SJSA1 (cell line): ENCODE measurements around the gene HSPA14. TPM values are rescaled to one million over a fixed set of nuclear protein-coding genes. Genes with fewer than 3 reads are reported as not detected.

Experiments
- DNase-seq, 2 experiments: peaks; one replicate each; pipeline ENCODE4 v3.0.0-alpha.2; 2015 to 2020; ENCODE audit warnings: low spot score in 2 of 2, low read depth in 1 of 2
- H3K27ac ChIP-seq: fragments of 250-450 bp; sonication (Bioruptor Pico); 2 replicates; pipeline ENCODE4 v1.5.1; 2020; ENCODE audit warnings: mild to moderate bottlenecking, moderate library complexity
- H3K27me3 ChIP-seq: fragments of 250-450 bp; sonication (Bioruptor Pico); replicated peaks from 2 replicates; pipeline ENCODE4 v1.5.1; 2020; ENCODE audit warnings: mild to moderate bottlenecking, moderate library complexity
- H3K36me3 ChIP-seq: fragments of 250-450 bp; sonication (Bioruptor Pico); 2 replicates; pipeline ENCODE4 v1.5.1; 2020; ENCODE audit warnings: mild to moderate bottlenecking
- H3K4me1 ChIP-seq: fragments of 250-450 bp; sonication (Bioruptor Pico); replicated peaks from 2 replicates; pipeline ENCODE4 v1.6.1; 2021; ENCODE audit warnings: mild to moderate bottlenecking
- H3K4me3 ChIP-seq: fragments of 250-450 bp; sonication (Bioruptor Pico); 2 replicates; pipeline ENCODE4 v1.5.1; 2020; ENCODE audit warnings: mild to moderate bottlenecking
- H3K9me3 ChIP-seq: fragments of 250-450 bp; sonication (Bioruptor Pico); replicated peaks from 2 replicates; pipeline ENCODE4 v1.5.1; 2020; ENCODE audit warnings: mild to moderate bottlenecking
- total RNA-seq: library from RNA; depleted of rRNA; stranded (reverse); fragments of >200 nt; shearing (Covaris generic); gene quantifications from 2 replicates; pipeline ENCODE4 v1.2.3, GENCODE V29; 2014

The HSPA14 gene
- total RNA-seq, 1 experiment from 2014 or later: 36.5 TPM

DNA sequence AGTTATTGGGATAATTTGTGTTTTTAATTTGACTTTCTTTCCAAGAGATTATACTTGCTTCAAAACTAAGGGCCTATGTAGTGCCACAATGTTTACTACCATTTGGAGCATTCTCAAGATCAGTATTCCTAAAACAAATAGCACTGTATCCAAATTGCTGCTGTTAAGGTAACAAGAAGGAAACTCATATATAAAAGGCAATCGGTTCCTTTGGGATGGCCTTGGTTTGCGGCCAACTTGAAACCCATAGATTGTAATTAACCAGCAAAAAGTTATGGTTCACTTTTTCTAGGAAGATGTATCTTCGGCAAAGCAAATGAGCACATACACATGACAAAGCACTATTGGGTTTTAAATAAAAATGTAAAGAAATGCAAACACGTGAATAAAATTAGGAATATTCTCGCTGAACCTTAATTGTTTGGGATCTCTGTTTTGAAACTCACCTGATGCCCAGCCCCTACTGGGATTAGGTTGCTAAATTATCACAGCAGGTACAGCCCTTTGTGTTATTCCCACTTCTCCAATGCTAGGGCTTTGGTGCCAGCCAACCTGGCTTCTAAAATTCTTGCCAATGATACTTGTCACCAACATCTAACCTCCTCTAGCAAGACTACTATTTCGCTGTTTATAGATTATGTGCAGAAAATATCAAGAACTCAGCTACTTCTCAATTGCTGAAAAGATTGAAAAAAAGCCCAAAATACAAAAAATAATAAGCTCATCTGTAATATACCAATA lies 16.3 kb upstream of the HSPA14 start:
- H3K9me3 ChIP-seq: no peaks in the 10 kb centered on the region
- no peak for DNase-seq
- no peak overlapping the region for H3K27ac ChIP-seq
- peaks cover 13% of the 10 kb centered on the region for H3K4me1 ChIP-seq
- no peaks in the 10 kb centered on the region for H3K36me3 ChIP-seq
- no peak overlapping the region for H3K4me3 ChIP-seq
- no peaks in the 10 kb centered on the region for H3K27me3 ChIP-seq

DNA sequence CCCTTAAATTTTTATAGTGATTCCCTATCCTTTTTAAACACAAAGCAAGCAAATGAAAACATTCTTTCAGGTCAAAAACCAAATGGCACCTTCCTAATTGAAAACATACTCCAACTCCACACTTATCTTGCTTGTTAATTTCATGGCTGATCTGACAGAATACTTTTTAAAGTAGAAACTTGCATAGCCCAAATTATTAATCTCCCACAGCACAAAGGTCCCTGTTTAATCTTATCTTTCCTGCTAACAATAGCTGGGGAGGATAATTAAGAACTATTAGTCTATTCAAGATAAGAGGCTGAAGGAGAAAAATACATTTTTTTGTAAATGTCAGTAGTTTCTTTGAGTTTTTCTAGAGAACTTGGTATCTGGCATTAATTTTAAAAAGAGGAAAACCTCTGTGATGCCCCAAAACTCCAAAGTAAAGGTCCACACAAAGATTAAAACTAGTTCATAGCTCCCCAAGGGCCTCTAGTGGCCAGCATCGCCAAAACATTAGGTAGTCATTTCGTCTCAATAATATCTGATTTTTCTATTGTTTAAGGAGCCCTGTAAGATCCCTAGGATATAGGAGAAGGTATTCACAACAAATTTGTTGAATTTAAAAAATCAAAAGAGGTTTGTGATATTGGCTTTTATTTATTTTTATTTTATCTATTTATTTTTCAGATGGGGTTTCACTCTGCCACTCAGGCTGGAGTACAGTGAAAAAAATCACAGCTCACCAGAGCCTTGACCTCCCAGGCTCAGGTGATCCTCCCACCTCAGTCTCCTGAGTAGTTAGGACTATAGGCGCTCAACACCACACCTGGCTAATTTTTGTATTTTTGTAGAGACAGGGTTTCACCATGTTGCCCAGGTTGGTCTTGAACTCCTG lies 15.0 kb upstream of the HSPA14 start:
- DNase-seq: peak; percentile 46 to 47
- no peaks in the 10 kb centered on the region for H3K27me3 ChIP-seq
- no peak overlapping the region for H3K27ac ChIP-seq

GRCh38 chr10:14823966-14824365 lies 14.1 kb upstream of the HSPA14 start:
- Histone ChIP-seq H3K4me3 (no peak overlapping the region), H3K4me1 (peaks cover 13% of the 10 kb centered on the region), H3K36me3 (no peaks in the 10 kb centered on the region), H3K27me3 (no peaks in the 10 kb centered on the region), H3K27ac (no peak overlapping the region), H3K9me3 (no peaks in the 10 kb centered on the region)
- DNase-seq: no peak

More for the DNA sequence above, 15.0 kb upstream of the HSPA14 start:
- no peaks in the 10 kb centered on the region for H3K36me3 ChIP-seq
- peaks cover 13% of the 10 kb centered on the region for H3K4me1 ChIP-seq
- H3K9me3 ChIP-seq: no peaks in the 10 kb centered on the region
- no peak overlapping the region for H3K4me3 ChIP-seq

GRCh38 chr10:14826076-14826829 lies 11.9 kb upstream of the HSPA14 start:
- no peak overlapping the region for H3K27ac ChIP-seq
- H3K4me1 ChIP-seq: no peaks in the 10 kb centered on the region
- no peaks in the 10 kb centered on the region for H3K36me3 ChIP-seq
- no peaks in the 10 kb centered on the region for H3K9me3 ChIP-seq
- no peak overlapping the region for H3K4me3 ChIP-seq
- no peak for DNase-seq
- H3K27me3 ChIP-seq: no peaks in the 10 kb centered on the region

DNA sequence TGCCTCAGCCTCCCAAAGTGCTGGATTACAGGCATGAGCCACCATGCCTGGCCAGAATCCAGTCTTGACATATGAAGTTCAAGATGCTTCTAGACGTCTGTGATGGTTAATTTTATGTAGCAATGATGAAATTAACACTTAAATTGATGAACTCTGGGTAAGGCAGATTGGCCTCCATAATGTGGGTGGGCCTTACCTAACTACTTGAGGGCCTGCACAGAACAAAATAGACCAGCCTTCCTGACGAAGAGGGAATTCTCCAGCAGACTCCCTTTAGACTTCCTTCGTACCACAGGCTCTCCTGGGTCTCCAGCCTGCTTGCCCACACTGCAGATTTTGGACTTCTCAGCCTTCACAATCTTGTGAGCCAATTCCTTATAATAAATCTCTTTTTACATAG lies 5.0 kb upstream of the HSPA14 start:
- H3K9me3 ChIP-seq: no peaks in the 10 kb centered on the region

GRCh38 chr10:14836208-14836607 lies 1.9 kb upstream of the HSPA14 start:
- DNase-seq: no peak
- H3K4me3 ChIP-seq: no peak overlapping the region
- no peaks in the 10 kb centered on the region for H3K27me3 ChIP-seq
- H3K36me3 ChIP-seq: peaks cover 23% of the 10 kb centered on the region
- H3K27ac ChIP-seq: no peak overlapping the region
- H3K4me1 ChIP-seq: peaks cover 10% of the 10 kb centered on the region
- no peaks in the 10 kb centered on the region for H3K9me3 ChIP-seq

More for the DNA sequence above, 5.0 kb upstream of the HSPA14 start:
- Histone ChIP-seq H3K27ac (no peak overlapping the region), H3K36me3 (no peaks in the 10 kb centered on the region), H3K4me1 (peaks cover 7% of the 10 kb centered on the region), H3K4me3 (no peak overlapping the region), H3K27me3 (no peaks in the 10 kb centered on the region)
- no peak for DNase-seq

- Histone ChIP-seq H3K4me3 (peak overlapping the region; percentile 93), H3K27me3 (no peaks in the 10 kb centered on the region), H3K4me1 (peaks cover 10% of the 10 kb centered on the region), H3K36me3 (peaks cover 32% of the 10 kb centered on the region), H3K27ac (peak overlapping the region; percentile 66), H3K9me3 (no peaks in the 10 kb centered on the region)
- DNase-seq: no peak
Measured at GRCh38 chr10:14837003-14837756, 926 bp upstream of the HSPA14 start.

DNA sequence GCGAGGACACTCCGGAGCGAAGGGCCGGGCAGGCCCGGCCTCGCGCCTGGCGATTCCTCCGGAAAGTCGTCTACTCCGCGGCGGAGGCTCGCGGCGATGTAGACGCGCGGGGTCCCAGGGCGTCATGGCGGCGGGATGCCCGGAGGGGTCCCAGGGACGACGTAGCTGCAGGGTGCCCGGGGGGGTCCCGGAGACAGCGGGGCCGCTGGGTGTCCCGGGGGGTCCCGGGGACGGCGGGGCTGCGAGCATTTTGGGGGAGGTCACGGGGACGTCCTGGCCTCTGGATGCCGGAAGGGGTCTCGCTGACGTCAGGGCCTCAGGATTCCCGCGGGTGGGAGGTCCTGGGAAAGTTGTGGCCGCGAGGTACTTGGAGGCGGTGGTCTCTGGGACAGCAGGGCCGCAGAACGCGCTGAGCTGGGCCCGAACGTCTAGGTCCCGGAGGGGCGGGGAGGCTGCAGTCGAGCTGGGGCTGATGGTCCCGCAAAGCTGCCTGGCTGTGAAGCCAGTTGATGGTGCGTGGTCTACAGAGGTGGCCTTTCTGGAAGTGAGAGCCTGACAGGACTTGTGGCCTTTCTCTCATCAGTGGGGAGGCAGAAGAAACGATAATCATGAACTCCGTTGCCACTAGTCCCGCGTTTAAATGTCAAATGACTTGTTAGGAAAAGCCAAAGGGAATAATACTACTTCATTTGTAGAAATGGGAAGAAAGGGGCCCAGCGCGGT lies 637 bp downstream of the HSPA14 start:
- no peaks in the 10 kb centered on the region for H3K9me3 ChIP-seq
- peak overlapping the region; percentile 93 for H3K27ac ChIP-seq
- H3K27me3 ChIP-seq: no peaks in the 10 kb centered on the region
- H3K4me3 ChIP-seq: peak overlapping the region; percentile 93
- DNase-seq: peak; percentile 47 to 51
- peaks cover 48% of the 10 kb centered on the region for H3K36me3 ChIP-seq
- peaks cover 10% of the 10 kb centered on the region for H3K4me1 ChIP-seq

GRCh38 chr10:14839305-14839695 lies 1.2 kb downstream of the HSPA14 start:
- no peak for DNase-seq

DNA sequence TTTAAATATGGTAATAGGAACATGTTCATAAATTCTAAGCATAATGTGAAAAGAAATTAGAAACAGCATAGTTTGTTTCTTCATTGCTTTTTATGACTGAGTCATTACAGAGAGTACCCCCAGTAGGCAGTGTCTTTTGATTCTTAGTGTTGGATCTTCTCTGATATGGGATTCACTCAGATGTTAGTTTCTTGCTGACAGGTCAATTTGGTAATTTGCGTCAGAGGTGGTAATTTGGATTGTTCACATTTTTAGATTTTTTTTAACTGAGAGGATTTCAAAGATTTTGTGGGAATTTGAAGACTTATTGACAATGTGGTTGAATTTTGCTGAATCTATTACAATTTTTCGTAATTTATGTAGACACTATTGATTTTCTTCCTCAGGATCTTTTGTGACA lies 2.1 kb downstream of the HSPA14 start:
- Histone ChIP-seq H3K9me3 (no peaks in the 10 kb centered on the region), H3K27me3 (no peaks in the 10 kb centered on the region), H3K4me1 (peaks cover 10% of the 10 kb centered on the region), H3K36me3 (peaks cover 62% of the 10 kb centered on the region), H3K4me3 (no peak overlapping the region), H3K27ac (no peak overlapping the region)
- DNase-seq: no peak

More at GRCh38 chr10:14839305-14839695, 1.2 kb downstream of the HSPA14 start:
- Histone ChIP-seq H3K36me3 (peaks cover 53% of the 10 kb centered on the region), H3K27ac (peak overlapping the region; percentile 93), H3K9me3 (no peaks in the 10 kb centered on the region), H3K4me1 (peaks cover 10% of the 10 kb centered on the region), H3K27me3 (no peaks in the 10 kb centered on the region), H3K4me3 (peak overlapping the region; percentile 93)

- DNase-seq: no peak
- Histone ChIP-seq H3K27me3 (no peaks in the 10 kb centered on the region), H3K9me3 (no peaks in the 10 kb centered on the region), H3K4me3 (no peak overlapping the region), H3K36me3 (peaks cover 84% of the 10 kb centered on the region), H3K27ac (no peak overlapping the region), H3K4me1 (peaks cover 3% of the 10 kb centered on the region; the same call in 1 of the 2 replicates)
Measured at GRCh38 chr10:14843327-14843988, 5.4 kb downstream of the HSPA14 start.

DNA sequence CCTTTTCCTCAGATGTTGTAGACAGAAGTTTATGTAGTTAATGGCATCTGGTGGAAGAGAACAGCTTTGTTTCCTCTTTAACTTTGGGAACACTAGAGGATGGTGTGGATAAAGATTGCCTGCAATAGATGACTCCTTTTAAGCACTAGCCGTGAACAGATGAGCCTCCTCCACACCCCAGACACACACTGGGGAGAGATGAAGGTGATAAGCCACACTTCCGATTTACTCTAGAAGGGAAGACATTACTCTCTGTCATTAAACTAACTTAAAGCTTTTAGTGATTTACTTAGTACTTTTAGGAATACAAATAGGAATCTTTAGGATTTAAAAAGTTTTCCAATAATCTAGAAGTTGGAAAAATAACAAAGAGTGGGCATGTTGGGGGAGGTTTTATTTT lies 6.8 kb downstream of the HSPA14 start:
- Histone ChIP-seq H3K27ac (no peak overlapping the region), H3K36me3 (peaks cover 87% of the 10 kb centered on the region), H3K27me3 (no peaks in the 10 kb centered on the region), H3K4me3 (no peak overlapping the region), H3K4me1 (no peaks in the 10 kb centered on the region), H3K9me3 (no peaks in the 10 kb centered on the region)
- no peak for DNase-seq
